Measurements from ENCODE around the gene NHLRC4.

DNA sequence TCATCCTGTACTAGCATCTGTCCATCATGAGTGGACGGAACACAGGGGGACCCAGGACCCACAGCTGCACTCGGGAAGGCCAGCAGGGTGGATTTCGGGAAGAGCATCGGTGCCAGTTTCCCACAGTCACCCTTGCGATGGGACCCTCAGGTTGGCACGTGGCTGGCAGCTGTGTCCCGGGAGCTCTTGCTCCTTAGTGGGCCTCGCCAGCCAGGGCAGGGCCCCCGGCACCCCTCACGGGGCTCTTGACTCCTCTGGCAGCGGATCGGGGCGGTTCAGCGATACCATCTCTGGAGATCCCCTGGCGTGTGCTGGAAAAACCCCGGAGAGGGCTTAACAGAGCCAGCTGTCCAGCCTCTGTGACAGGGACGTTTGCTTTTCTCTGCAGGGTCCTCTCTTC lies 30.1 kb upstream of the NHLRC4 start:
- TF ChIP-seq CTCF (IDR thresholded peaks at IDR 0.05) (no peak), ZFX (IDR thresholded peaks at IDR 0.05; ENCODE audit: borderline replicate concordance) (no peak)

All from 22Rv1 (cell line).